Measurements from ENCODE around the gene JARID2. TPM values are rescaled to one million over a fixed set of nuclear protein-coding genes. Genes with fewer than 3 reads are reported as not detected.
A peak's percentile ranks its signal among the peaks of the same experiment; 100 is the strongest.

Gene JARID2
- total RNA-seq (10 to 100 TPM; 53.7 to 60.8 TPM), polyA plus RNA-seq (ENCODE audit: insufficient read depth, low read depth, low replicate concordance) (36.1 TPM)
- long read RNA-seq, donor 1, full-length matches to known transcripts: 1 of 44 reads
- long read RNA-seq, donor 1, partial matches to known transcripts: 43 of 44 reads
- long read RNA-seq, donor 1, other reads (novel, unspliced or antisense): 0 of 44 reads
- long read RNA-seq, donor 2, full-length matches to known transcripts: 2 of 19 reads
- long read RNA-seq, donor 2, partial matches to known transcripts: 17 of 19 reads
- long read RNA-seq, donor 2, other reads (novel, unspliced or antisense): 0 of 19 reads

DNA sequence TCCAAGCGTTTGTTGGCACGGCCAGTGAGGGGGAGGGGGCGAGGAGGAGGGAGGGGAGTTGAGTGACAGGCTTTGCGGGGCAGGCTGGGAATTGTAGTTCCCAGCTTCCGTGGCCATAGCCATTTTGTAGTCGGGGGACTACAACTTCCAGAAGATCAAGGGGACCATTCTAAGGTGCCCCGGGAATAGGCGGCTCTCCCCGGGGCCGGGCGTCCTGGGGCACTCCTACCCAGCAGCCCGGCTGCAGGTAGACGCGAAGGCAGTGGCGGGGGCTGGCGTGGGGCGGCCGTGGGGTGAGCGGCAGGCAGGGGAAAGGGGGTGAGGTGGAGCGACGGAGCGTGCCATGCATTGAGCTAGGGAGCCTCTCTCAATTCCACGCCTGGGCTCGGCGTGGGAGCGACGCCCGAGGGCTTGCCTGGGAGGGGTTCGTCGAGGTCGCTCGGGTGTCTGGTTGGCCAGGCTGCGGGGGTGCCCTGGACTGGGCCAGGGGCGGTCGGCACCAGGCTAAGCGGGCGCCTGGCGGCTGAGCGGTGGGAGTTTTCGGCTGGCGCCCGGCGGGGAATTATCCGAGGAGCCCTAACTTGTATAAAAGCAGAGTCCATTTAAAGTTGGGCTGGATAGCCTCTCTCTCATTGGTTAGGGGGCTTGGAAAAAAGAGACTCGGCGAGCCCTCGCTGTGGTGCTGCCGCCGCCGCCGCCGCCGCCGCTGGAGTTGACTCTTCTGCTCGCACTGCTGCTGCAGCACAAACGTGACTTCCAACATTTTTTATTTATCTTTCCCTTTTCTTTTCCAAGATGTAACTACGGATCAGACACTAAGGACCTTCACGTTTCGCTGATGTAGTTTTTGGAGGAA, at the start of gene JARID2:
Gene JARID2 (plus strand): TSS at position 709 of the 856 bp plus-strand sequence. CDS start 471 bp downstream, outside the sequence.
- H3K27ac ChIP-seq: peak within 1 kb of the TSS; percentile 93 to 96
- H3K4me1 ChIP-seq: no peaks in the 10 kb centered on the region
- intact Hi-C loops (cut with DNase I; ENCODE audit: low total_unique reads): loop anchor here (5.0 kb wide), 1 partner anchor 197 kb away; no protein-coding TSS in a partner anchor
- no peaks in the 10 kb centered on the region for H3K27me3 ChIP-seq
- TF ChIP-seq, protein P1, sequence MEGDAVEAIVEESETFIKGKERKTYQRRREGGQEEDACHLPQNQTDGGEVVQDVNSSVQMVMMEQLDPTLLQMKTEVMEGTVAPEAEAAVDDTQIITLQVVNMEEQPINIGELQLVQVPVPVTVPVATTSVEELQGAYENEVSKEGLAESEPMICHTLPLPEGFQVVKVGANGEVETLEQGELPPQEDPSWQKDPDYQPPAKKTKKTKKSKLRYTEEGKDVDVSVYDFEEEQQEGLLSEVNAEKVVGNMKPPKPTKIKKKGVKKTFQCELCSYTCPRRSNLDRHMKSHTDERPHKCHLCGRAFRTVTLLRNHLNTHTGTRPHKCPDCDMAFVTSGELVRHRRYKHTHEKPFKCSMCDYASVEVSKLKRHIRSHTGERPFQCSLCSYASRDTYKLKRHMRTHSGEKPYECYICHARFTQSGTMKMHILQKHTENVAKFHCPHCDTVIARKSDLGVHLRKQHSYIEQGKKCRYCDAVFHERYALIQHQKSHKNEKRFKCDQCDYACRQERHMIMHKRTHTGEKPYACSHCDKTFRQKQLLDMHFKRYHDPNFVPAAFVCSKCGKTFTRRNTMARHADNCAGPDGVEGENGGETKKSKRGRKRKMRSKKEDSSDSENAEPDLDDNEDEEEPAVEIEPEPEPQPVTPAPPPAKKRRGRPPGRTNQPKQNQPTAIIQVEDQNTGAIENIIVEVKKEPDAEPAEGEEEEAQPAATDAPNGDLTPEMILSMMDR (IDR thresholded peaks at IDR 0.05): peak in 1 of 3 experiments; percentile 39
- TF ChIP-seq POLR2A (IDR thresholded peaks at IDR 0.05): peak; percentile 59
- peak within 1 kb of the TSS; percentile 82 to 95 for H3K4me3 ChIP-seq
- no peaks in the 10 kb centered on the region for H3K9me3 ChIP-seq
- WGBS, 2 donors: 0% methylated on average over 29 to 59 of the region's 59 CpGs
- no peaks in the 10 kb centered on the region for H3K36me3 ChIP-seq (ENCODE audit: low read depth, missing control alignments)
- peak; percentile 99 for DNase-seq

DNA sequence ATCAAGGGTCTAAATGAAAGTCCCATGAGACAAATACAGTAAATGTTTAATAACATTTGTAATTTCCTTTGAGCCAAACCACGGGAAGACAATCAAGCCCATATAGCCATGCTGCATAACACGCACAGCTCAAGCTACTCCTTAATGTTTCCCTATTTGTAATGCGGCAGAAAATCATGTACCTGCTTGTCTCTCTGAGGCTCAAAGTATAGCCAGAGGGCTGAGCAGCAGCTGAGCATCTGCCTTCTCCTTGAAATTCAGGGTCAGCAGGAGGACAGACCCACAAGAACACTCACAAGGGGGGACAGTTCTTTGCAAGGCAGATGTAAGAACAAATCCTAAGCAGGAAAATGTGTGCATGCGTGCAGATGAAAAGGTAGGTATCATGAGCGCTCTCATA, 45.8 kb upstream of the JARID2 start:
- TF ChIP-seq POLR2A (IDR thresholded peaks at IDR 0.05): no peak
- TF ChIP-seq, protein P1 (IDR thresholded peaks at IDR 0.05): no peak
- no peak overlapping the region for H3K27ac ChIP-seq
- no peak for DNase-seq
- intact Hi-C loops (cut with DNase I; ENCODE audit: low total_unique reads): no loop called here
- no peaks in the 10 kb centered on the region for H3K27me3 ChIP-seq
- H3K4me3 ChIP-seq: no peak overlapping the region
- no peaks in the 10 kb centered on the region for H3K4me1 ChIP-seq
- no peaks in the 10 kb centered on the region for H3K9me3 ChIP-seq
- 88 to 89% methylated on average over 5 of the region's 5 CpGs for WGBS, 2 donors
- H3K36me3 ChIP-seq (ENCODE audit: low read depth, missing control alignments): no peaks in the 10 kb centered on the region

DNA sequence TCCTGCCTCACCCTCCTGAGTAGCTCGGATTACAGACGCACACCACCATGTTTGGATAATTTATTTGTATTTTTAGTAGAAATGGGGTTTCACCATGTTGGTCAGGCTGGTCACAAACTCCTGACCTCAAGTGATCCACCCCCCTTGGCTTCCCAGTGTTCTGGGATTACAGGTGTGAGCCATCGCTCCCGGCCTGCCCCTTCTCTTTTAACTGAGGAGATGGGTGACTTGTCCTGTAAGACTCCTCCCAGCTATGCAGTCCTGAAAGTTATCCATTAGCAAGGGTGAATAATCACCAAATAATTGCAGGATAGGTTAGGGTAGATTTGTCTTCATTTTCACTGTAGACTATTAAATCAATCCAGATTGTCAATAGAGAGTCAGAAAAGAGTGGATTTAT, 40.5 kb upstream of the JARID2 start:
- Histone ChIP-seq H3K27me3 (no peaks in the 10 kb centered on the region), H3K9me3 (no peaks in the 10 kb centered on the region), H3K36me3 (ENCODE audit: low read depth, missing control alignments) (no peaks in the 10 kb centered on the region), H3K4me1 (no peaks in the 10 kb centered on the region), H3K27ac (no peak overlapping the region), H3K4me3 (no peak overlapping the region)
- intact Hi-C loops (cut with DNase I; ENCODE audit: low total_unique reads): no loop called here
- WGBS, 2 donors: 96 to 98% methylated on average over 4 of the region's 4 CpGs
- no peak for TF ChIP-seq POLR2A (IDR thresholded peaks at IDR 0.05)
- TF ChIP-seq, protein P1 (IDR thresholded peaks at IDR 0.05): no peak
- no peak for DNase-seq

DNA sequence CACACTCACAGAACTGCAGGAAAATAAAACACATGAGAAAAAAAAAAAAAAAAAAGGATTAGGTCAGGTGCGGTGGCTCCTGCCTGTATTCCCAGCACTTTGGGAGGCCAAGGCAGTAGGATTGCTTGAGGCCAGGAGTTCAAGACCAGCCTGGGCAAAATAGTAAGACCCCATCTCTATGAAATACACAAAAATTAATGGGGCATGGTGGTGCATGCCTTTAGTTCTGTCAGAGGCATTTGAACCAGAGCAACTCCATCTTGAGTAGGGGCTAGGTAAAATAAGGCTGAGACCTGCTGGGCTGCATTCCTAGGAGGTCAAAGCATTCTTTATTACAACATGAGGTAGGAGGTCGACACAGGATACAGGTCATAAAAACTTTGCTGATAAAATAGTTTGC, 39.0 kb upstream of the JARID2 start:
- H3K4me1 ChIP-seq: no peaks in the 10 kb centered on the region
- no peaks in the 10 kb centered on the region for H3K9me3 ChIP-seq
- H3K27ac ChIP-seq: no peak overlapping the region
- 89 to 100% methylated on average over 2 of the region's 2 CpGs for WGBS, 2 donors
- intact Hi-C loops (cut with DNase I; ENCODE audit: low total_unique reads): no loop called here
- H3K36me3 ChIP-seq (ENCODE audit: low read depth, missing control alignments): no peaks in the 10 kb centered on the region
- no peaks in the 10 kb centered on the region for H3K27me3 ChIP-seq
- TF ChIP-seq, protein P1 (IDR thresholded peaks at IDR 0.05): no peak
- no peak for TF ChIP-seq POLR2A (IDR thresholded peaks at IDR 0.05)
- no peak for DNase-seq
- no peak overlapping the region for H3K4me3 ChIP-seq

All from testis (tissue), 5 donors.